WI38 (cell line): ENCODE results near the gene STIMATE.

ENCODE experiments used
- H3K4me3 ChIP-seq: 2 replicates; pipeline ENCODE4 v1.5.1; 2011; ENCODE audit warnings: low read depth, mild to moderate bottlenecking, control low read depth, low read length
- TF ChIP-seq, protein P1 (sequence below): IDR thresholded peaks from 2 replicates; pipeline ENCODE4 v1.5.1; 2012; ENCODE audit warnings: low read depth, mild to moderate bottlenecking, control low read depth, low read length

STIMATE gene

GRCh38 chr3:52831500-52832301 is 65.6 kb downstream of the STIMATE start:
- H3K4me3 ChIP-seq, result no peak overlapping the region
- TF ChIP-seq, protein P1, sequence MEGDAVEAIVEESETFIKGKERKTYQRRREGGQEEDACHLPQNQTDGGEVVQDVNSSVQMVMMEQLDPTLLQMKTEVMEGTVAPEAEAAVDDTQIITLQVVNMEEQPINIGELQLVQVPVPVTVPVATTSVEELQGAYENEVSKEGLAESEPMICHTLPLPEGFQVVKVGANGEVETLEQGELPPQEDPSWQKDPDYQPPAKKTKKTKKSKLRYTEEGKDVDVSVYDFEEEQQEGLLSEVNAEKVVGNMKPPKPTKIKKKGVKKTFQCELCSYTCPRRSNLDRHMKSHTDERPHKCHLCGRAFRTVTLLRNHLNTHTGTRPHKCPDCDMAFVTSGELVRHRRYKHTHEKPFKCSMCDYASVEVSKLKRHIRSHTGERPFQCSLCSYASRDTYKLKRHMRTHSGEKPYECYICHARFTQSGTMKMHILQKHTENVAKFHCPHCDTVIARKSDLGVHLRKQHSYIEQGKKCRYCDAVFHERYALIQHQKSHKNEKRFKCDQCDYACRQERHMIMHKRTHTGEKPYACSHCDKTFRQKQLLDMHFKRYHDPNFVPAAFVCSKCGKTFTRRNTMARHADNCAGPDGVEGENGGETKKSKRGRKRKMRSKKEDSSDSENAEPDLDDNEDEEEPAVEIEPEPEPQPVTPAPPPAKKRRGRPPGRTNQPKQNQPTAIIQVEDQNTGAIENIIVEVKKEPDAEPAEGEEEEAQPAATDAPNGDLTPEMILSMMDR, result no peak

DNA sequence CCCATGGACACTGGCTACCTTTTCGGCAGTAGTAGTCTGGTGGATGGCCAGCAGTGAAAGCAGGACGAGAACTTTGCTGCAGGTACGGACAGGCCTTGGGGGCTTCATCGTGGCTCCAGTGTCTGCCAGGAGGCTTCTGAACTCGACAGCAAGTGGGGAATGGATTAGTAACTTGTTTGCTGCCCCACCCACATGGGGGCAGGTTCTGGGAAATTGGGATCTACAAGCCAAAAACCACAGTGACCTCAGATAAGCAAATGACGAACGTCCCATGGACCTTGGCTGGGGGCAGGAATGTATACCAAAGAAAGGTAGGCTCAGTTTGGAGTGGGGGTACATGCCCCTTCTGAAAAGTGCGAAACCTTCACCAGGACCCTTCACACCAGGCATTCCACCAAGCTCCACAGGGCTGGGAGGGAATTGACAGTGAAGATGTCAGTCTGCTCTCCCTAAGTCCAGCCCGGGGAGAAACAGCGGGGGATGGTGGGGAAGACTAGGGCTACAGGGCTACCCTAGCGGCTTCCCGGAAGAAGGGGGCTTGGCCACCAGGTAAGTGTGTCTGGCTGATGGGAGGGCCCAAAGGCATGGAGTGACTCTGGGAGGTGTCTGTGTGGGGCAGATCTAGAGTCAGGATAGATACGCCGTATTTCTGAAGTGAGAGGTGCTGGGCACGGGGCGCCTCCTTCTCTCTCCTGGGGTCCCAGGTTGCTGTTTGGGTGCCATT is 66.7 kb downstream of the STIMATE start, which contains the start of gene ITIH4:
TSS of gene ITIH4 (minus strand) at position 138 of the 724 bp plus-strand sequence. CDS start at position 108, 30 bp downstream.
- TF ChIP-seq, protein P1, result no peak
- H3K4me3 ChIP-seq, result no peak within 1 kb of the TSS

DNA sequence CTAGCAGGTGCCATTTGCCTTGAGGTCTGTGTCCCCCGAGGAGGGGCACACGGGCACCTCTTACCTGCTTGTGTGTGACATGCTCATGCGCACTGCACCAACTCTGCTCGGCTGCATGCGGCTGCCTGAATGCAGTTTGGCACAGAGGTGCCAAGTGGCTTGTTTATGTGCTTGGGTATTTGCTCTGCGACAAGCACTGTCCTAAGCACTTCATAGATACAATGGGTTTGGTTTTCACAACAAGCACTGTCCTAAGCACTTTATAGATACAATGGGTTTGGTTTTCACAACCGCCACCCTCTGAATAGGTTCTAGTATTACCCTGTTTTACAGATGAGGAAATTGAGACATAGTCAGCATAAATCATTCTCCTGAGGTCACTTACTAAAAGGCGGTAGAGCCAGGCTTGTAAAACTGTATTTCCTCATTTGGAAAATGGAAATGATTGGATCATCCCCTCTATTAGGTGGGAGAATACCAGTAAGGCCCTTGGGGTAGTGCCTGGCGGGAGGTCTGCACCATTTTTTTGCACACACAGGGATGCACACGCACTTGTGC is 67.4 kb downstream of the STIMATE start:
- H3K4me3 ChIP-seq, result no peak overlapping the region
- TF ChIP-seq, protein P1, result no peak

- TF ChIP-seq, protein P1, result no peak
- H3K4me3 ChIP-seq, result no peak overlapping the region
These were observed 67.9 kb downstream of the STIMATE start for GRCh38 chr3:52829482-52829881.

DNA sequence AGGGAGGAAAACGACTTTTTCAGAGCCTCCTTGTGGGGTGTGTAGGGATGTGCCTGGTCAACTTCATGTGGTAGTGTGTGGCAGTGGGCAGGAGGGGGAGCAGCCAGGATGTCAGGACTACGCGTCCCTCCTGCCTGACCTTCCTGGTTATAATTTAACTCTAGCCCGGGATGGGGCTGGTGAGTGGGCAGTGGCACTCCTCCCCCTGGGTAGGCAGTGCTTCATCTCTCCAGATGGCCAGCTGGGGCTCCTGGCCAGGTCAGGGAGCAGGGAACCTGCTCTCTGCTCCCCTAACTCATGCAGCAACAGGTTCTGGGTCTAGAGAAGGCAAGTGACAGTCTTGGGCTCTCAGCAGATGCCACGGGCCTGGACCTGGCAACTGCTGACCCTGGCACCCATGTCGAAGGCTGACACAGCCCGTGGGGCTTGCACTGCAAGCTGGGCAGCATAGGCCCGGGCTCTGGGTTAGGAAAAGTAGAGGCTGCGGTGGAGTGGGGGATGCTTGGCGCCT is 69.4 kb downstream of the STIMATE start:
- H3K4me3 ChIP-seq, result no peak overlapping the region
- TF ChIP-seq, protein P1, result no peak

- TF ChIP-seq, protein P1, result no peak
- H3K4me3 ChIP-seq, result no peak overlapping the region
These were observed 69.9 kb downstream of the STIMATE start for GRCh38 chr3:52827441-52827840.
